Measurements from ENCODE around the gene FAF1. TPM values are rescaled to one million over a fixed set of nuclear protein-coding genes. Genes with fewer than 3 reads are reported as not detected.

The FAF1 gene
- total RNA-seq, 1 donor from 2014 or later: 46.4 TPM

DNA sequence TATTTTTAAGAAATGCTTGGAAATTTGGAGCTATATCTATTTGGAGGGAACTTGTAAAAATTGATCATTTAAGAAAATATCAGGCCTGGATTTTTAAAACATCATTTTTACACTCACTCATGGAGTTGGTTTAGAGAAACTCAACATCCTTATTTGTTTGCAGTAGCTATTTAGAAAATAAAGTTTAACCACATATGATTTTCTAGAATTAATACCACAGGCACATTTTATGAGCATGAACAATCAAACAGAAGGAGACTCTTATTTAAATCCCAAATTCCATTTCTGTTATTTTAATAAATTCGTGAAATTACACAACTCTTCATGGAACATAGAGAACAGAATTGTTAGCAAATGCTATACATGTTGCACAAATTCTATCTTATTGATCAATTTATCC, 13.2 kb upstream of the FAF1 start:
- DNase-seq (no peak), ATAC-seq (no peak)
- no peaks in the 10 kb centered on the region for H3K4me1 ChIP-seq
- no peaks in the 10 kb centered on the region for H3K36me3 ChIP-seq
- TF ChIP-seq, protein P1, sequence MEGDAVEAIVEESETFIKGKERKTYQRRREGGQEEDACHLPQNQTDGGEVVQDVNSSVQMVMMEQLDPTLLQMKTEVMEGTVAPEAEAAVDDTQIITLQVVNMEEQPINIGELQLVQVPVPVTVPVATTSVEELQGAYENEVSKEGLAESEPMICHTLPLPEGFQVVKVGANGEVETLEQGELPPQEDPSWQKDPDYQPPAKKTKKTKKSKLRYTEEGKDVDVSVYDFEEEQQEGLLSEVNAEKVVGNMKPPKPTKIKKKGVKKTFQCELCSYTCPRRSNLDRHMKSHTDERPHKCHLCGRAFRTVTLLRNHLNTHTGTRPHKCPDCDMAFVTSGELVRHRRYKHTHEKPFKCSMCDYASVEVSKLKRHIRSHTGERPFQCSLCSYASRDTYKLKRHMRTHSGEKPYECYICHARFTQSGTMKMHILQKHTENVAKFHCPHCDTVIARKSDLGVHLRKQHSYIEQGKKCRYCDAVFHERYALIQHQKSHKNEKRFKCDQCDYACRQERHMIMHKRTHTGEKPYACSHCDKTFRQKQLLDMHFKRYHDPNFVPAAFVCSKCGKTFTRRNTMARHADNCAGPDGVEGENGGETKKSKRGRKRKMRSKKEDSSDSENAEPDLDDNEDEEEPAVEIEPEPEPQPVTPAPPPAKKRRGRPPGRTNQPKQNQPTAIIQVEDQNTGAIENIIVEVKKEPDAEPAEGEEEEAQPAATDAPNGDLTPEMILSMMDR (IDR thresholded peaks at IDR 0.05): no peak
- peaks cover 11% of the 10 kb centered on the region for H3K27me3 ChIP-seq
- no peak overlapping the region for H3K27ac ChIP-seq
- H3K9me3 ChIP-seq: no peaks in the 10 kb centered on the region
- H3K4me3 ChIP-seq: peak overlapping the region; percentile 25
- intact Hi-C loops (cut with DNase I): no loop called here

DNA sequence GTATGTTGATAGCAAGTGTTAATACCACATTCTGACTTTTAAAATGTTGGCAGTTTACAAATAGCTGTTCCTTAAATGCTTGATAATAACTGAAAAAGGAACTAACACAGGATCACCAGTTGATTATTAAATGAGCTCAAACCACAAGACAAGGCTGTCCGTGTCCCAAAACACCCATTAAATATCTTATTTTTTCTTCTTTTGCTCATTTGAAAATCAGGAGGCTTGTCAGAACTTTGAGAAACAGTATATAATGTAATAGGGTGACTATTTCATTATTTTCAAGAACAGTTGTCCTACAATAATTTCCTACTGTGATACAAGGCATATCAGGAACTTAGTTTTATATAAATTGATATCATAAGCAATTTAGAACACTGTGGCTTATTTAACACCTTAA, 12.7 kb upstream of the FAF1 start:
- Histone ChIP-seq H3K4me3 (peak overlapping the region; percentile 25), H3K36me3 (no peaks in the 10 kb centered on the region), H3K27ac (no peak overlapping the region), H3K27me3 (peaks cover 11% of the 10 kb centered on the region), H3K9me3 (no peaks in the 10 kb centered on the region), H3K4me1 (no peaks in the 10 kb centered on the region)
- ATAC-seq (no peak), DNase-seq (no peak)
- TF ChIP-seq, protein P1 (IDR thresholded peaks at IDR 0.05): no peak
- intact Hi-C loops (cut with DNase I): no loop called here

DNA sequence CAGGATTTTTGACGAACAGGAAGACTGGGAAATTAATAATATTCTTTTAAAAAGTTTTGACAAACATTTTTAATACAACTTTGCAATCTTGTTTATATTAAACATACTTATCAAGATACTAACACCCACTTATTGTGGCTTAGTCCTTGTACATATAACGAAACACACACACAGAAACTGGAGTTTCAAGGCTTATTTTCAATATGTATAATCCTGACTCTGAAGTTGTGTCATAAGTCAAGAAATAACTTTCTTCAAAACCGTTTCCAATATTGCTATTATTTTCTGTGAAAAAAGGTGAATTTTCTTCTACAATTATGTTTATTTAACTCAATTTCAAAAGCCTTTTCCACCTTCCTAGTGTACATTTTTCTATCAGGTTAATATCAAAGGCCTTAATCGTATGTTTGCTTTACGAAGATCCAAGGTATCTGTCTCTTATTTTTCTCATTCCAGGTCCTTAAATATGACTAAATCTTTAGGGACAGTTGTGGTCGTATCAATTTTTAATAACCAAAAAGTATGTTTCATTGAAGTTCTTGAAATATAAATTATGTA, 11.8 kb upstream of the FAF1 start:
- peak overlapping the region; percentile 94 for H3K27ac ChIP-seq

DNA sequence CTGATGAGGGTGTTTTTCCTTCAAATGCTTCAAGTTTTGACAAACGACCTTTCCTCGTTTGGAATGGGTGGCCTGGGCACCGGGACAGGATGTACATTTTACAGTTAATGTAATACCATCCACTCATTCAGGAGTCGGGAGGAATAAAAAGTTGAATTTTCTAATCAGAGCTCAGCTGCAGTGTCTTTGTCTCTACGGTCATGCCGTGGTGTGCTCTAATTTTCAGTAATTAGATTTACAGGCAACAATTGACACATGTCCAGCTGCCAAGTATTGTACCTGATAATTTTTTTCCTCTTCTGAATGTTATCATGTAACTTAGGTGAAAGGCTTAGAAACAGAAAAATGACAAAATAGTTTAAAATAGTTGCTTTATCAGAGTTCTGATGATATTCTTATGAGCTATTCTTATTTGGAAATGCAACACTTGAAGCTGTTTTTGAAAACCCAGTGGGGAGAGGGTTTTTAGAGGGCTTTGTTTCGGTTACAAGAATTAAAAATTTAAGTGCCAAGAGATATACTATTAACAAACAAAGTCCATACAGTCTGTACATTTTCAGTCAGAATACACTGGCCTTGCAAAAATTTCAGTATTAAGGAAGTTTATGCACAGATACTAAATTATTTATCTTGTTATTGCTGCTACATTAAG, 11.0 kb upstream of the FAF1 start:
- intact Hi-C loops (cut with DNase I): no loop called here
- TF ChIP-seq, protein P1 (IDR thresholded peaks at IDR 0.05): no peak
- peak overlapping the region; percentile 94 for H3K27ac ChIP-seq

More for the DNA sequence above, 11.8 kb upstream of the FAF1 start:
- Histone ChIP-seq H3K4me1 (no peaks in the 10 kb centered on the region), H3K36me3 (no peaks in the 10 kb centered on the region), H3K4me3 (peak overlapping the region; percentile 73), H3K27me3 (peaks cover 11% of the 10 kb centered on the region), H3K9me3 (no peaks in the 10 kb centered on the region)
- intact Hi-C loops (cut with DNase I): no loop called here
- DNase-seq (no peak), ATAC-seq (no peak)
- TF ChIP-seq, protein P1 (IDR thresholded peaks at IDR 0.05): no peak

DNA sequence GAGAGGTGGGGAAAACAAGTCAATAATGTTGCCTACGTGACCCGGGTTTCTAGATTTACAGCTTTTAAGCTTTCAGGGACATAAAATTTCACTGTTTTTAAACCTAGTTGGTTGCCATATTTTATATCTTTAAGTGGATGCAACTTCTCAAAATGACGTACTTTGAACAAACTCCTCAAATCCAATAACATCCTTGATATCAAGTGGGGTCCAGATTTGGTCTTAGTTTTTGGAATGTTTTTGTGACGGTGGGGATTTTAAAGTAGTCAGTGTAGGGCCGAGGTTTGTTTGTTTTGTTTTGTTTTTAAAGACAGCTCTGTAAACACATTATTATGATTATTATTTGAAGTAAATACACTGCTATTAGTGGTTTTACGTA, 10.4 kb upstream of the FAF1 start:
- no peaks in the 10 kb centered on the region for H3K9me3 ChIP-seq
- peaks cover 11% of the 10 kb centered on the region for H3K27me3 ChIP-seq
- H3K36me3 ChIP-seq: no peaks in the 10 kb centered on the region
- ATAC-seq: no peak
- TF ChIP-seq, protein P1 (IDR thresholded peaks at IDR 0.05): no peak
- DNase-seq: no peak
- H3K4me1 ChIP-seq: no peaks in the 10 kb centered on the region
- H3K27ac ChIP-seq: peak overlapping the region; percentile 94
- peak overlapping the region; percentile 73 for H3K4me3 ChIP-seq
- intact Hi-C loops (cut with DNase I): no loop called here

More for the DNA sequence above, 11.0 kb upstream of the FAF1 start:
- Histone ChIP-seq H3K27me3 (peaks cover 11% of the 10 kb centered on the region), H3K9me3 (no peaks in the 10 kb centered on the region), H3K36me3 (no peaks in the 10 kb centered on the region), H3K4me3 (peak overlapping the region; percentile 73), H3K4me1 (no peaks in the 10 kb centered on the region)
- ATAC-seq: no peak
- no peak for DNase-seq
